ENCODE results near the gene MAML2. TPM values are rescaled to one million over a fixed set of nuclear protein-coding genes. Genes with fewer than 3 reads are reported as not detected.

Gene MAML2
- total RNA-seq, 1 experiment from 2014 or later, result 28.3 TPM

- ChIA-PET CTCF (interaction anchor here (1.4 kb wide), 1 partner anchor 28 kb away, joined by 5 read pairs; the partner anchor contains the start of gene MAML2), POLR2A (ENCODE audit: unreplicated experiment) (no interaction called here)
- DNase-seq, result no peak
- Histone ChIP-seq H3K4me2 (peak overlapping the region; percentile 75), H3K9me3 (ENCODE audit: insufficient read depth, low read depth) (no peaks in the 10 kb centered on the region; the same call in 1 of the 2 replicates), H3K79me2 (ENCODE audit: low read depth) (peaks cover 88% of the 10 kb centered on the region), H3K36me3 (ENCODE audit: low read depth) (peaks cover 49% of the 10 kb centered on the region), H3K27ac (peak overlapping the region; percentile 96), H3K4me1 (replicated peaks; ENCODE audit: insufficient read depth) (peaks cover 94% of the 10 kb centered on the region), H4K20me1 (ENCODE audit: insufficient read depth) (no peaks in the 10 kb centered on the region), H3F3A (ENCODE audit: insufficient read depth, low read depth) (peaks cover 56% of the 10 kb centered on the region), H3K4me3 (peak overlapping the region; percentile 21; the same call in 1 of the 2 replicates), H3K27me3 (ENCODE audit: insufficient read depth, low read depth) (no peaks in the 10 kb centered on the region), H3K9me2 (ENCODE audit: insufficient read depth) (no peaks in the 10 kb centered on the region), H2AFZ (no peak overlapping the region)
- intact Hi-C loops (cut with micrococcal nuclease; ENCODE audit: unreplicated experiment), result loop anchor here (2.0 kb wide), 1 partner anchor 225 kb away; no protein-coding TSS in a partner anchor
- BruUV-seq (replicated peaks), result no TSS peak
- no peak for TF ChIP-seq CTCF (conservative IDR thresholded peaks at IDR 0.05)
- TF ChIP-seq EZH2 (IDR thresholded peaks at IDR 0.05; ENCODE audit: low read depth), result no peak
These were observed 27.5 kb downstream of the MAML2 start for GRCh38 chr11:96315476-96315875.

- peaks cover 49% of the 10 kb centered on the region for H3K36me3 ChIP-seq (ENCODE audit: low read depth)
- TF ChIP-seq EZH2 (IDR thresholded peaks at IDR 0.05; ENCODE audit: low read depth) (no peak), CTCF (conservative IDR thresholded peaks at IDR 0.05) (no peak)
- peak overlapping the region; percentile 41 for H3K4me3 ChIP-seq
- H3K4me1 ChIP-seq (replicated peaks; ENCODE audit: insufficient read depth), result peaks cover 100% of the 10 kb centered on the region
- peak overlapping the region; percentile 75 for H3K4me2 ChIP-seq
- peak overlapping the region; percentile 1; the same call in 1 of the 2 replicates for H2AFZ ChIP-seq
- H3K27me3 ChIP-seq (ENCODE audit: insufficient read depth, low read depth), result no peaks in the 10 kb centered on the region
- DNase-seq, result peak; percentile 69 to 100
- CTCF ChIA-PET, result interaction anchor here (1.4 to 1.5 kb wide), 2 partner anchors 11 to 29 kb away, joined by 5 read pairs; partner anchors contain the start of gene MAML2
- intact Hi-C loops (cut with micrococcal nuclease; ENCODE audit: unreplicated experiment), result loop anchor here (1.0 to 5.0 kb wide), 6 partner anchors 11 to 392 kb away; partner anchors contain the start of gene MTMR2
- peaks cover 56% of the 10 kb centered on the region for H3F3A ChIP-seq (ENCODE audit: insufficient read depth, low read depth)
- peak overlapping the region; percentile 96 for H3K27ac ChIP-seq
- H3K79me2 ChIP-seq (ENCODE audit: low read depth), result peaks cover 88% of the 10 kb centered on the region
- no peaks in the 10 kb centered on the region; the same call in 1 of the 2 replicates for H3K9me3 ChIP-seq (ENCODE audit: insufficient read depth, low read depth)
- H4K20me1 ChIP-seq (ENCODE audit: insufficient read depth), result no peaks in the 10 kb centered on the region
- POLR2A ChIA-PET (ENCODE audit: unreplicated experiment), result interaction anchor here (0.6 to 1.5 kb wide), 7 partner anchors 11 to 1246 kb away, joined by 3 to 12 read pairs (median 8); no protein-coding TSS in a partner anchor
- no peaks in the 10 kb centered on the region for H3K9me2 ChIP-seq (ENCODE audit: insufficient read depth)
- TSS peak; percentile 98 for BruUV-seq (replicated peaks)
These were observed 28.5 kb downstream of the MAML2 start for GRCh38 chr11:96314326-96315020.

DNA sequence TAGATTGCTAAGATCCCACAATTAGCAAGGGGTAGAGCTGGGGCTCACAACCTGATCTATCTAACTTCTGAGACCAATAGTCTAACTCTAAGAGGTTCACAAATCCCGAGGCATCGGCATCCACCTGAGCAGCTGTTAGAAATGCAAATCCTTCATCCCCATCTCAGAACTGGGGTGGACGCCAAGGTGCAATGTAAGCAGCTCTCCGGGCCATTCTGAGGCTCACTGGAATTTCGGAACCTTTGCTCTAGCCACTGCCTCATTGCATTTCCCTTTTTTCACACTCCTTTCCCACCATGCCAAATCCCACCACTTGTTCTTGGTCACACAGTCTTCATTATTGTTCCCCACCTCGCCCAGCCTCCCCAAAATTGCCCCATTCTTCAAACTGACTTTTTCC, 29.8 kb downstream of the MAML2 start:
- CTCF ChIA-PET, result interaction anchor here (1.7 kb wide), 1 partner anchor 29 kb away, joined by 5 read pairs; no protein-coding TSS in a partner anchor
- H3K27me3 ChIP-seq (ENCODE audit: insufficient read depth, low read depth), result no peaks in the 10 kb centered on the region
- H2AFZ ChIP-seq, result no peak overlapping the region
- intact Hi-C loops (cut with micrococcal nuclease; ENCODE audit: unreplicated experiment), result loop anchor here (5.0 kb wide), 2 partner anchors 86 to 391 kb away; partner anchors contain the start of gene MTMR2
- H3K36me3 ChIP-seq (ENCODE audit: low read depth), result peaks cover 54% of the 10 kb centered on the region
- H3K79me2 ChIP-seq (ENCODE audit: low read depth), result peaks cover 88% of the 10 kb centered on the region
- peak overlapping the region; percentile 96 for H3K27ac ChIP-seq
- POLR2A ChIA-PET (ENCODE audit: unreplicated experiment), result interaction anchor here (0.6 kb wide), 2 partner anchors 14 to 522 kb away, joined by 3 to 5 read pairs; no protein-coding TSS in a partner anchor
- no peaks in the 10 kb centered on the region; the same call in 1 of the 2 replicates for H3K9me3 ChIP-seq (ENCODE audit: insufficient read depth, low read depth)
- peak overlapping the region; percentile 40; the same call in 1 of the 2 replicates for H3K4me3 ChIP-seq
- DNase-seq, result no peak
- peak overlapping the region; percentile 75 for H3K4me2 ChIP-seq
- H3K4me1 ChIP-seq (replicated peaks; ENCODE audit: insufficient read depth), result peaks cover 100% of the 10 kb centered on the region
- no peak for TF ChIP-seq EZH2 (IDR thresholded peaks at IDR 0.05; ENCODE audit: low read depth)
- no peak for TF ChIP-seq CTCF (conservative IDR thresholded peaks at IDR 0.05)
- BruUV-seq (replicated peaks), result no TSS peak
- H3F3A ChIP-seq (ENCODE audit: insufficient read depth, low read depth), result peaks cover 62% of the 10 kb centered on the region
- no peaks in the 10 kb centered on the region for H4K20me1 ChIP-seq (ENCODE audit: insufficient read depth)
- no peaks in the 10 kb centered on the region for H3K9me2 ChIP-seq (ENCODE audit: insufficient read depth)

All from PC-9 (cell line).